ENCODE measurements around the gene CCDC183.

DNA sequence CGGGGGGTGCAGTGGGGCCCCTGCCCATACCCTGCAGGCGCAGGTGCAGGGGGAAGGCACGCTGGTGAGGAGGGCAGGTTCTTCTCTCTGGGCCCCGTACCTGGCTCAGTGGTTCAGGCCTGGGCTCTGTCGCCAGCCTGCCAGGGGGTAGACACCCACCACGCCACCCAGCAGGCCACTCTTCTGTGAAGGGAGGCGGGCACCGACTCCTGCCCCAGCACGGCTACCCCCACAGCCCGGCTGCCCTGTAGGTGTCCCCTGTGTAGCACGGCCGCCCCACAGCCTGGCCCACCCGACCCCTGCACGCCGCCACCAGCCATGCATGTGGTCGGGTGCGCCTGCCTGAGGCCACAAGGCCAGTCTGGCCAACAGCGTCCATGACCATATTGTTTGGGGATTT lies 49.5 kb upstream of the CCDC183 start:
- TF ChIP-seq CTCF (IDR thresholded peaks at IDR 0.05) = no peak
- TF ChIP-seq POLR2A (IDR thresholded peaks at IDR 0.05) = no peak
